ENCODE results near the gene ZNRF2.

The ZNRF2 gene

GRCh38 chr7:30315589-30315988 lies 31.2 kb downstream of the ZNRF2 start:
- H3K27ac ChIP-seq = no peak overlapping the region
- no peak for TF ChIP-seq CTCF (IDR thresholded peaks at IDR 0.05)
- no peak for TF ChIP-seq ZFX (IDR thresholded peaks at IDR 0.05; ENCODE audit: borderline replicate concordance)

- no peak overlapping the region for H3K27ac ChIP-seq
- no peak for TF ChIP-seq ZFX (IDR thresholded peaks at IDR 0.05; ENCODE audit: borderline replicate concordance)
- no peak for TF ChIP-seq CTCF (IDR thresholded peaks at IDR 0.05)
Measured at GRCh38 chr7:30320392-30320791, 36.0 kb downstream of the ZNRF2 start.

GRCh38 chr7:30321089-30321881 lies 36.9 kb downstream of the ZNRF2 start:
- no peak overlapping the region for H3K27ac ChIP-seq
- TF ChIP-seq CTCF (IDR thresholded peaks at IDR 0.05) (no peak), ZFX (IDR thresholded peaks at IDR 0.05; ENCODE audit: borderline replicate concordance) (no peak)

- H3K27ac ChIP-seq = no peak overlapping the region
- no peak for TF ChIP-seq CTCF (IDR thresholded peaks at IDR 0.05)
- no peak for TF ChIP-seq ZFX (IDR thresholded peaks at IDR 0.05; ENCODE audit: borderline replicate concordance)
Measured at GRCh38 chr7:30321882-30322192, 37.4 kb downstream of the ZNRF2 start.

- no peak overlapping the region for H3K27ac ChIP-seq
- TF ChIP-seq CTCF (IDR thresholded peaks at IDR 0.05) = no peak
- no peak for TF ChIP-seq ZFX (IDR thresholded peaks at IDR 0.05; ENCODE audit: borderline replicate concordance)
Measured at GRCh38 chr7:30322271-30323005, 38.0 kb downstream of the ZNRF2 start.

GRCh38 chr7:30323006-30323355 lies 38.6 kb downstream of the ZNRF2 start:
- no peak overlapping the region for H3K27ac ChIP-seq
- no peak for TF ChIP-seq ZFX (IDR thresholded peaks at IDR 0.05; ENCODE audit: borderline replicate concordance)
- no peak for TF ChIP-seq CTCF (IDR thresholded peaks at IDR 0.05)

- H3K27ac ChIP-seq = no peak overlapping the region
Measured at GRCh38 chr7:30327813-30328212, 43.4 kb downstream of the ZNRF2 start.

More at GRCh38 chr7:30327813-30328212, 43.4 kb downstream of the ZNRF2 start:
- TF ChIP-seq ZFX (IDR thresholded peaks at IDR 0.05; ENCODE audit: borderline replicate concordance) (no peak), CTCF (IDR thresholded peaks at IDR 0.05) (no peak)
